ENCODE results near the gene AFF4. TPM values are rescaled to one million over a fixed set of nuclear protein-coding genes. Genes with fewer than 3 reads are reported as not detected.
A peak's percentile ranks its signal among the peaks of the same experiment; 100 is the strongest.

Gene AFF4
- total RNA-seq, 1 donor from 2014 or later, result 87.4 TPM

DNA sequence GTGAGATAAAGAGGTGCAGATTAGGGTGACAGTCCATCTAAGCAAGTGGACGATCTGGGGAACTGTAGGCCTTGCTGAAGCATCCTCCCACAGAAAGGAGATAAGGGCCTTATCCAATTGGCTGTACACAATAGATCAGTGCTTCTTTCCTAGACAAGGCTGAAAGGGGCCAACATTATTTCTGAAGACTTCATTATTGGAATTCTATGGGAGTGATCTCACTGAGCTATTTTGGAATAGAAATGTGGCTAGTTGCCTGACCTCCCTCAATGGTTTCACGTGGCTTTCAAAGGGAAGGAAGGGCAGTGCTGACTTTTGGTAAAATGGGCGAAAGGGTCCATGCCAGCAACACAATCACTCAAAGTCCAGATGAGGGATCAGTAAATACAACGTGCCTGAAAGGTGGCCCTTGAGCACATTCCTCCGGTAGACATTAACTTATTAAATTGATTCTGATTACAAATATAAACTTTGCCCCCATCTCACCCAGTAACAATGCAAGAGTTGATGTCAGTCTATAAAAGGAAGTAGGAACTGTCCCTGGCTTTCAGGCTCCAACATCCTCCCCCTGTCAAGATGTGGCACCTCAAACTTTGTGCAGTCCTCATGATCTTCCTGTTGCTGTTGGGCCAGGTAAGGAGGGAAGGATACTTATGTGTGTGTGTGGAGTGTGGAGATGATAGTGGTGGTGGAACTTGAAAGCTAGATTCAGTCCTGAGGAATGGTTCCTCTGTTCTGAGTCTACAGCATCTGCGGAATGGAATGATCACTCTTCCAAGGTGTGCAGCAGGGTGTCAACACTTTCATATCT lies 90.1 kb downstream of the AFF4 start, which contains the start of gene LEAP2:
TSS of gene LEAP2 (plus strand) at position 550 of the 811 bp plus-strand sequence. CDS start at position 577, 27 bp downstream.
- Mint-ChIP-seq H3K27me3 (ENCODE audit: unreplicated experiment) (peaks cover 10% of the 10 kb centered on the region), H3K36me3 (ENCODE audit: low read depth, unreplicated experiment) (peaks cover 13% of the 10 kb centered on the region), H3K27ac (ENCODE audit: unreplicated experiment) (peak within 1 kb of the TSS; percentile 78), H3K4me3 (ENCODE audit: unreplicated experiment) (peak within 1 kb of the TSS; percentile 42), H3K9me3 (ENCODE audit: unreplicated experiment) (no peaks in the 10 kb centered on the region), H3K4me1 (ENCODE audit: unreplicated experiment) (no peaks in the 10 kb centered on the region)
- TF ChIP-seq, protein P1, sequence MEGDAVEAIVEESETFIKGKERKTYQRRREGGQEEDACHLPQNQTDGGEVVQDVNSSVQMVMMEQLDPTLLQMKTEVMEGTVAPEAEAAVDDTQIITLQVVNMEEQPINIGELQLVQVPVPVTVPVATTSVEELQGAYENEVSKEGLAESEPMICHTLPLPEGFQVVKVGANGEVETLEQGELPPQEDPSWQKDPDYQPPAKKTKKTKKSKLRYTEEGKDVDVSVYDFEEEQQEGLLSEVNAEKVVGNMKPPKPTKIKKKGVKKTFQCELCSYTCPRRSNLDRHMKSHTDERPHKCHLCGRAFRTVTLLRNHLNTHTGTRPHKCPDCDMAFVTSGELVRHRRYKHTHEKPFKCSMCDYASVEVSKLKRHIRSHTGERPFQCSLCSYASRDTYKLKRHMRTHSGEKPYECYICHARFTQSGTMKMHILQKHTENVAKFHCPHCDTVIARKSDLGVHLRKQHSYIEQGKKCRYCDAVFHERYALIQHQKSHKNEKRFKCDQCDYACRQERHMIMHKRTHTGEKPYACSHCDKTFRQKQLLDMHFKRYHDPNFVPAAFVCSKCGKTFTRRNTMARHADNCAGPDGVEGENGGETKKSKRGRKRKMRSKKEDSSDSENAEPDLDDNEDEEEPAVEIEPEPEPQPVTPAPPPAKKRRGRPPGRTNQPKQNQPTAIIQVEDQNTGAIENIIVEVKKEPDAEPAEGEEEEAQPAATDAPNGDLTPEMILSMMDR (IDR thresholded peaks at IDR 0.05; ENCODE audit: unreplicated experiment), result no peak
- no peak for DNase-seq (ENCODE audit: low spot score)

DNA sequence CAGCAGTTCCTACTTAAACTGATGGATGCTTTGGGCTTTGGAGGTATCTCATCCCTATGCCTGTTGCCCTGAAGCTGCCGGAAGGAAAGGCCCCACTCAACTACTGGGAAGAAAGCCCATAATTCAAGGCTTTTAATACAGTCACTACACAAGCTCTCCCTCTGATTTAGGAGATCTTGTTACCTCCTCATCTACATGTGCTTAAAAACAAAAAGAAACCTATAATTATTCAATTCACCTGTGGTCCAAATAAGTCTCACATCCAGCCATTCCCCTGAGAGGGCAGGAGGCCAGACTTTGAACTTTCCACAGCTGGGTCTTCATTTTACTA lies 90.7 kb downstream of the AFF4 start:
- Mint-ChIP-seq H3K27me3 (ENCODE audit: unreplicated experiment) (peaks cover 10% of the 10 kb centered on the region), H3K36me3 (ENCODE audit: low read depth, unreplicated experiment) (peaks cover 10% of the 10 kb centered on the region), H3K4me1 (ENCODE audit: unreplicated experiment) (no peaks in the 10 kb centered on the region), H3K9me3 (ENCODE audit: unreplicated experiment) (no peaks in the 10 kb centered on the region), H3K4me3 (ENCODE audit: unreplicated experiment) (peak overlapping the region; percentile 42), H3K27ac (ENCODE audit: unreplicated experiment) (peak overlapping the region; percentile 78)
- no peak for DNase-seq (ENCODE audit: low spot score)
- TF ChIP-seq, protein P1 (IDR thresholded peaks at IDR 0.05; ENCODE audit: unreplicated experiment), result no peak

DNA sequence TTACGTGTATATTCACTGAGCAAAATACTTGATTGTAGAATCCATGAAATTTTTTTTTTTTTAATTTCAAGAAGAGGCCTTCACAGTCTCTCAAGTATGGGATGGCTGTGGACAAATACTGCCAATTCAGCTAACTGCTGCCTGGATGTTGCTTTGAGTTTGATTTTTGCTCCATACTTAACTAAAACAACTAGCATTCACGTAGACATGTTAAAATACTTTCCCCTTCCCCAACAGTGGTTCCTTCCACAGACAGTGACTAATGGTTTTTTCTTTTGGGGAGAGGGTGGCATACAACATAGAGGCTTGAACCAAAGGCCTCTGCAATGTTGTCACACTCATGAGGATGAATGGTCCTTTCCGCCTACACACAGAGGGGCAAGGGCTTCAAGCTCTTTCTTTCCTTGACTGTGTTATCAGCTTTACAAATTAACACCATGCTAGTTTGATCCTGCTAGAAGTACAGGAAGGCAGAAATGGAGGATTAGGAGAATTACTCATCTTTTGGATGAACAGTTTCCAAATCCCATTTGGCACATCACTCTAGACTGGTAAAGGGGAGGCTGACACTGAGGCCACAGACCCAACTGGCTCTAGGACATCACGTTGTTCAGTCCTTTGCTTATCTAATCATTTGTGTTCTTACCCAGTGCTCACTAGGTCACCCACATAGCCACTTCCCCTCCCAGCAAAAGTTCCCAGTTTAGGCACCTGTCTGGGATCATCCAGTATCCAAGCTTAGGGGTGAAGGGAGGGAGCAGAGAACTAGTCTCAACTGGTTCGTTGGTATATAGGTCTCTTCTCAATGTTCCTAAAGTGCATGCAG lies 91.8 kb downstream of the AFF4 start:
- H3K4me1 Mint-ChIP-seq (ENCODE audit: unreplicated experiment), result peaks cover 8% of the 10 kb centered on the region
- TF ChIP-seq, protein P1 (IDR thresholded peaks at IDR 0.05; ENCODE audit: unreplicated experiment), result no peak
- no peak overlapping the region for H3K27ac Mint-ChIP-seq (ENCODE audit: unreplicated experiment)
- no peaks in the 10 kb centered on the region for H3K9me3 Mint-ChIP-seq (ENCODE audit: unreplicated experiment)
- peaks cover 10% of the 10 kb centered on the region for H3K36me3 Mint-ChIP-seq (ENCODE audit: low read depth, unreplicated experiment)
- H3K27me3 Mint-ChIP-seq (ENCODE audit: unreplicated experiment), result peaks cover 10% of the 10 kb centered on the region
- no peak for DNase-seq (ENCODE audit: low spot score)
- H3K4me3 Mint-ChIP-seq (ENCODE audit: unreplicated experiment), result no peak overlapping the region

DNA sequence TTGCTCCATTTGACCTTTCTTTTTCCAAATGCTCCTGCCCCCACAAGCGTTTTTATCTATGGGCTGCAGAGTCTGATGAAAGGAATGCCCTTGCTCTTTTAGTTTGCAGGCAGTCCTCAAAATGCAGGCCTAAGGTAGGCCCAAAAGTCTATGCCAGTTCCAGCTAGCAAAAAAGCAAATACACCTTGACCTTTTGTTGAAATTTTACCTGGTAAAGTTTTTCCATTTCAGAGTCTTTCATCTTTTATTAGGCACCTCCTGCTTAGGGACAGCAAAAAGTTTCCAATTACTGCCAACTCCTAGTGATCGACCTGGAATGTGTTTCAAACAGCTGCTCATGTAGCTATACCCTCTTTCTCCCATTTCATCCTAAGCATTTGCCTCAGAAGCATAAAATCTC lies 92.6 kb downstream of the AFF4 start:
- peaks cover 14% of the 10 kb centered on the region for H3K4me1 Mint-ChIP-seq (ENCODE audit: unreplicated experiment)
- TF ChIP-seq, protein P1 (IDR thresholded peaks at IDR 0.05; ENCODE audit: unreplicated experiment), result no peak
- DNase-seq (ENCODE audit: low spot score), result no peak
- no peak overlapping the region for H3K4me3 Mint-ChIP-seq (ENCODE audit: unreplicated experiment)
- H3K36me3 Mint-ChIP-seq (ENCODE audit: low read depth, unreplicated experiment), result peaks cover 10% of the 10 kb centered on the region
- H3K9me3 Mint-ChIP-seq (ENCODE audit: unreplicated experiment), result no peaks in the 10 kb centered on the region
- H3K27ac Mint-ChIP-seq (ENCODE audit: unreplicated experiment), result no peak overlapping the region
- peaks cover 12% of the 10 kb centered on the region for H3K27me3 Mint-ChIP-seq (ENCODE audit: unreplicated experiment)
